Tibial nerve (tissue), 4 donors: ENCODE data around the gene LENEP. TPM values are rescaled to one million over a fixed set of nuclear protein-coding genes. Genes with fewer than 3 reads are reported as not detected.
A peak's percentile ranks its signal among the peaks of the same experiment; 100 is the strongest.

Source experiments
- DNase-seq, 2 donors: peaks; one replicate each; pipeline ENCODE4 v3.0.0-alpha.2; 2019; ENCODE audit warnings: low spot score in 2 of 2
- H3K27ac ChIP-seq, 4 donors: fragments of 200-600 bp; sonication (generic) in 3 of 4; one replicate each; pipeline ENCODE4 v1.5.1; 2017 to 2019; ENCODE audit warnings: mild to moderate bottlenecking in 1 of 4
- H3K27me3 ChIP-seq, 2 donors: fragments of 200-600 bp; sonication (generic) in 1 of 2; one replicate each; pipeline versions ENCODE4 v1.5.1 to v1.6.0; 2017 to 2019
- H3K36me3 ChIP-seq, 3 donors: fragments of 200-600 bp; sonication (generic); one replicate each; pipeline ENCODE4 v1.5.1; 2018 to 2019
- H3K4me1 ChIP-seq, 4 donors: fragments of 200-600 bp; sonication (generic) in 3 of 4; one replicate each; pipeline ENCODE4 v1.5.1; 2017 to 2019
- H3K4me3 ChIP-seq, 4 donors: fragments of 200-600 bp; sonication (generic) in 3 of 4; one replicate each; pipeline ENCODE4 v1.5.1; 2017 to 2019; ENCODE audit warnings: mild to moderate bottlenecking in 1 of 4, moderate library complexity in 1 of 4
- H3K9me3 ChIP-seq, 4 donors: fragments of 200-600 bp; sonication (generic) in 3 of 4; one replicate each; pipeline ENCODE4 v1.5.1; 2017 to 2019
- EP300 ChIP-seq, 2 donors: sonication (generic); formaldehyde crosslinking; IDR thresholded peaks; one replicate each; pipeline ENCODE4 v1.6.1; 2017; ENCODE audit warnings: antibody characterized with exemption in 2 of 2, mild to moderate bottlenecking in 1 of 2
- POLR2A ChIP-seq, 2 donors: fragments of 450-650 bp; IDR thresholded peaks; one replicate each; pipeline ENCODE4 v1.6.1; 2017; ENCODE audit warnings: antibody characterized with exemption in 2 of 2, mild to moderate bottlenecking in 2 of 2, moderate library complexity in 2 of 2
- WGBS, 2 donors: methylation state at CpG; one replicate each; pipeline ENCODE4 v1.1.5; 2018; 5-methylcytosine and 5-hydroxymethylcytosine counted together
- total RNA-seq, 4 donors: library from RNA; depleted of rRNA; stranded (reverse); fragments of >200 nt; gene quantifications; one replicate each; pipeline ENCODE4 v1.1.0, GENCODE V29; 2016
- TF ChIP-seq, protein P1 (sequence below), 5 experiments: fragments of 200-600 bp in 3 of 5; fragments of 450-650 bp in 2 of 5; sonication (generic) in 3 of 5; IDR thresholded peaks; one replicate each; pipeline ENCODE4 v1.5.1; 2016 to 2019; ENCODE audit warnings: antibody characterized with exemption in 5 of 5, mild to moderate bottlenecking in 3 of 5, moderate library complexity in 2 of 5

The LENEP gene
- total RNA-seq, 4 donors from 2014 or later, result 1.5 TPM; not detected in 3

GRCh38 chr1:155006601-155007101 is 13.3 kb downstream of the LENEP start:
- Histone ChIP-seq H3K27ac (peak overlapping the region; percentile 88 to 99 (median 98)), H3K4me3 (no peak overlapping the region), H3K4me1 (peaks cover 0 to 79% (median 70%) of the 10 kb centered on the region in 4 donors), H3K27me3 (no peaks in the 10 kb centered on the region), H3K36me3 (no peaks in the 10 kb centered on the region), H3K9me3 (no peaks in the 10 kb centered on the region)
- TF ChIP-seq EP300 (IDR thresholded peaks at IDR 0.05), result peak in 1 of 2 donors; percentile 12
- TF ChIP-seq, protein P1, sequence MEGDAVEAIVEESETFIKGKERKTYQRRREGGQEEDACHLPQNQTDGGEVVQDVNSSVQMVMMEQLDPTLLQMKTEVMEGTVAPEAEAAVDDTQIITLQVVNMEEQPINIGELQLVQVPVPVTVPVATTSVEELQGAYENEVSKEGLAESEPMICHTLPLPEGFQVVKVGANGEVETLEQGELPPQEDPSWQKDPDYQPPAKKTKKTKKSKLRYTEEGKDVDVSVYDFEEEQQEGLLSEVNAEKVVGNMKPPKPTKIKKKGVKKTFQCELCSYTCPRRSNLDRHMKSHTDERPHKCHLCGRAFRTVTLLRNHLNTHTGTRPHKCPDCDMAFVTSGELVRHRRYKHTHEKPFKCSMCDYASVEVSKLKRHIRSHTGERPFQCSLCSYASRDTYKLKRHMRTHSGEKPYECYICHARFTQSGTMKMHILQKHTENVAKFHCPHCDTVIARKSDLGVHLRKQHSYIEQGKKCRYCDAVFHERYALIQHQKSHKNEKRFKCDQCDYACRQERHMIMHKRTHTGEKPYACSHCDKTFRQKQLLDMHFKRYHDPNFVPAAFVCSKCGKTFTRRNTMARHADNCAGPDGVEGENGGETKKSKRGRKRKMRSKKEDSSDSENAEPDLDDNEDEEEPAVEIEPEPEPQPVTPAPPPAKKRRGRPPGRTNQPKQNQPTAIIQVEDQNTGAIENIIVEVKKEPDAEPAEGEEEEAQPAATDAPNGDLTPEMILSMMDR (IDR thresholded peaks at IDR 0.05), result no peak
- no peak for TF ChIP-seq POLR2A (IDR thresholded peaks at IDR 0.05)
- 45 to 58% methylated on average over 2 of the region's 2 CpGs for WGBS, 2 donors
- DNase-seq, result no peak

GRCh38 chr1:155007251-155007828 is 14.0 kb downstream of the LENEP start:
- no peaks in the 10 kb centered on the region for H3K9me3 ChIP-seq
- peaks cover 0 to 86% (median 76%) of the 10 kb centered on the region in 4 donors for H3K4me1 ChIP-seq
- H3K36me3 ChIP-seq, result no peaks in the 10 kb centered on the region
- TF ChIP-seq EP300 (IDR thresholded peaks at IDR 0.05) (no peak), POLR2A (IDR thresholded peaks at IDR 0.05) (no peak)
- TF ChIP-seq, protein P1 (IDR thresholded peaks at IDR 0.05), result no peak
- no peaks in the 10 kb centered on the region for H3K27me3 ChIP-seq
- H3K4me3 ChIP-seq, result peak overlapping the region in 1 of 4 donors; percentile 50
- DNase-seq, result no peak
- H3K27ac ChIP-seq, result peak overlapping the region; percentile 72 to 99 (median 94)
- 43 to 63% methylated on average over 5 to 6 of the region's 6 CpGs for WGBS, 2 donors

- 40 to 46% methylated on average over 15 to 16 of the region's 16 CpGs for WGBS, 2 donors
- DNase-seq, result no peak
- Histone ChIP-seq H3K4me1 (peaks cover 0 to 95% (median 85%) of the 10 kb centered on the region in 4 donors), H3K27ac (peak overlapping the region; percentile 72 to 99 (median 94)), H3K4me3 (peak overlapping the region; percentile 13 to 50 (median 28)), H3K36me3 (no peaks in the 10 kb centered on the region), H3K9me3 (no peaks in the 10 kb centered on the region), H3K27me3 (no peaks in the 10 kb centered on the region)
- no peak for TF ChIP-seq EP300 (IDR thresholded peaks at IDR 0.05)
- TF ChIP-seq POLR2A (IDR thresholded peaks at IDR 0.05), result no peak
- TF ChIP-seq, protein P1 (IDR thresholded peaks at IDR 0.05), result no peak
Observed at GRCh38 chr1:155008015-155008941, 14.9 kb downstream of the LENEP start.

- peak overlapping the region; percentile 72 to 99 (median 94) for H3K27ac ChIP-seq
- DNase-seq, result no peak
- 66 to 70% methylated on average over 6 to 10 of the region's 12 CpGs for WGBS, 2 donors
- TF ChIP-seq, protein P1 (IDR thresholded peaks at IDR 0.05), result no peak
- TF ChIP-seq POLR2A (IDR thresholded peaks at IDR 0.05), result no peak
- no peak for TF ChIP-seq EP300 (IDR thresholded peaks at IDR 0.05)
- peaks cover 0 to 98% (median 87%) of the 10 kb centered on the region in 4 donors for H3K4me1 ChIP-seq
- no peaks in the 10 kb centered on the region for H3K27me3 ChIP-seq
- H3K9me3 ChIP-seq, result no peaks in the 10 kb centered on the region
- H3K4me3 ChIP-seq, result peak overlapping the region; percentile 13 to 50 (median 28)
- no peaks in the 10 kb centered on the region for H3K36me3 ChIP-seq
Observed at GRCh38 chr1:155009221-155009711, 15.9 kb downstream of the LENEP start.
